Suprapubic skin (tissue), 4 donors: ENCODE data around the gene TEAD1. TPM values are rescaled to one million over a fixed set of nuclear protein-coding genes. Genes with fewer than 3 reads are reported as not detected.
A peak's percentile ranks its signal among the peaks of the same experiment; 100 is the strongest.

Source experiments
- DNase-seq, 2 donors: peaks; one replicate each; pipeline ENCODE4 v3.0.0-alpha.2; 2019; ENCODE audit warnings: low spot score in 2 of 2
- H3K27ac ChIP-seq: fragments of 200-600 bp; sonication (generic); one replicate; pipeline ENCODE4 v1.5.1; 2019
- H3K27me3 ChIP-seq: fragments of 200-600 bp; sonication (generic); one replicate; pipeline ENCODE4 v1.5.1; 2019
- H3K36me3 ChIP-seq: fragments of 200-600 bp; sonication (generic); one replicate; pipeline ENCODE4 v1.5.1; 2019
- H3K4me1 ChIP-seq: fragments of 200-600 bp; sonication (generic); one replicate; pipeline ENCODE4 v1.5.1; 2019
- H3K4me3 ChIP-seq: fragments of 200-600 bp; sonication (generic); one replicate; pipeline ENCODE4 v1.5.1; 2019; ENCODE audit warnings: mild to moderate bottlenecking
- H3K9me3 ChIP-seq: fragments of 200-600 bp; sonication (generic); one replicate; pipeline ENCODE4 v1.5.1; 2019
- CTCF ChIP-seq, 2 donors: fragments of 200-600 bp in 1 of 2; fragments of 450-650 bp in 1 of 2; sonication (generic) in 1 of 2; IDR thresholded peaks; one replicate each; pipeline ENCODE4 v1.5.1; 2016 to 2019; ENCODE audit warnings: antibody characterized with exemption in 2 of 2, mild to moderate bottlenecking in 1 of 2, moderate library complexity in 1 of 2
- EP300 ChIP-seq: sonication (generic); formaldehyde crosslinking; IDR thresholded peaks from one replicate; pipeline ENCODE4 v1.6.1; 2017; ENCODE audit warnings: antibody characterized with exemption
- POLR2A ChIP-seq, 2 donors: fragments of 450-650 bp; IDR thresholded peaks; one replicate each; pipeline ENCODE4 v1.6.1; 2017; ENCODE audit warnings: antibody characterized with exemption in 2 of 2, mild to moderate bottlenecking in 2 of 2, moderate library complexity in 2 of 2
- POLR2AphosphoS5 ChIP-seq, 3 donors: sonication (generic); formaldehyde crosslinking; IDR thresholded peaks; one replicate each; pipeline ENCODE4 v1.6.1; 2017; ENCODE audit warnings: antibody characterized with exemption in 3 of 3
- WGBS: methylation state at CpG from one replicate; pipeline ENCODE4 v1.1.5; 2018; 5-methylcytosine and 5-hydroxymethylcytosine counted together
- total RNA-seq, 4 donors: library from RNA; depleted of rRNA; stranded (reverse); fragments of >200 nt; gene quantifications; one replicate each; pipeline ENCODE4 v1.1.0, GENCODE V29; 2016

The TEAD1 gene
- total RNA-seq, 4 donors from 2014 or later = 60.3 to 84.8 (median 72.4) TPM

GRCh38 chr11:12698048-12698447, 23.8 kb downstream of the TEAD1 start:
- WGBS = 72% methylated on average over 5 of the region's 5 CpGs
- H3K4me1 ChIP-seq = peaks cover 45% of the 10 kb centered on the region
- TF ChIP-seq POLR2A (IDR thresholded peaks at IDR 0.05) = no peak
- TF ChIP-seq POLR2AphosphoS5 (IDR thresholded peaks at IDR 0.05) = no peak
- no peak for TF ChIP-seq CTCF (IDR thresholded peaks at IDR 0.05)
- no peak for TF ChIP-seq EP300

GRCh38 chr11:12701811-12702592, 27.8 kb downstream of the TEAD1 start:
- H3K9me3 ChIP-seq = no peaks in the 10 kb centered on the region
- no peak for DNase-seq
- no peaks in the 10 kb centered on the region for H3K27me3 ChIP-seq
- peaks cover 25% of the 10 kb centered on the region for H3K4me1 ChIP-seq
- WGBS = 87% methylated on average over 11 of the region's 11 CpGs
- TF ChIP-seq POLR2AphosphoS5 (IDR thresholded peaks at IDR 0.05) = no peak
- TF ChIP-seq POLR2A (IDR thresholded peaks at IDR 0.05) = no peak
- no peak for TF ChIP-seq CTCF (IDR thresholded peaks at IDR 0.05)
- TF ChIP-seq EP300 = no peak
- H3K27ac ChIP-seq = no peak overlapping the region
- no peak overlapping the region for H3K4me3 ChIP-seq
- no peaks in the 10 kb centered on the region for H3K36me3 ChIP-seq

More at GRCh38 chr11:12698048-12698447, 23.8 kb downstream of the TEAD1 start:
- Histone ChIP-seq H3K9me3 (no peaks in the 10 kb centered on the region), H3K36me3 (no peaks in the 10 kb centered on the region), H3K4me3 (no peak overlapping the region), H3K27me3 (no peaks in the 10 kb centered on the region), H3K27ac (no peak overlapping the region)
- DNase-seq = no peak

- Histone ChIP-seq H3K4me1 (peaks cover 32% of the 10 kb centered on the region), H3K9me3 (no peaks in the 10 kb centered on the region), H3K36me3 (no peaks in the 10 kb centered on the region), H3K27ac (no peak overlapping the region), H3K4me3 (no peak overlapping the region), H3K27me3 (no peaks in the 10 kb centered on the region)
- TF ChIP-seq POLR2AphosphoS5 (IDR thresholded peaks at IDR 0.05) (no peak), POLR2A (IDR thresholded peaks at IDR 0.05) (no peak)
- 77% methylated on average over 4 of the region's 4 CpGs for WGBS
- no peak for DNase-seq
Measured at GRCh38 chr11:12702999-12703453, 28.8 kb downstream of the TEAD1 start.

- H3K36me3 ChIP-seq = no peaks in the 10 kb centered on the region
- 77% methylated on average over 4 of the region's 4 CpGs for WGBS
- H3K27me3 ChIP-seq = no peaks in the 10 kb centered on the region
- no peak overlapping the region for H3K27ac ChIP-seq
- peaks cover 31% of the 10 kb centered on the region for H3K4me1 ChIP-seq
- H3K4me3 ChIP-seq = no peak overlapping the region
- no peak for TF ChIP-seq EP300
- no peak for TF ChIP-seq POLR2AphosphoS5 (IDR thresholded peaks at IDR 0.05)
- TF ChIP-seq POLR2A (IDR thresholded peaks at IDR 0.05) = no peak
- TF ChIP-seq CTCF (IDR thresholded peaks at IDR 0.05) = no peak
- DNase-seq = no peak
- no peaks in the 10 kb centered on the region for H3K9me3 ChIP-seq
Measured at GRCh38 chr11:12704049-12704448, 29.8 kb downstream of the TEAD1 start.

GRCh38 chr11:12705874-12706273, 31.7 kb downstream of the TEAD1 start:
- no peaks in the 10 kb centered on the region for H3K36me3 ChIP-seq
- 30% methylated on average over 3 of the region's 3 CpGs for WGBS
- H3K27ac ChIP-seq = peak overlapping the region; percentile 25
- TF ChIP-seq CTCF (IDR thresholded peaks at IDR 0.05) (no peak), POLR2A (IDR thresholded peaks at IDR 0.05) (no peak), EP300 (no peak), POLR2AphosphoS5 (IDR thresholded peaks at IDR 0.05) (no peak)
- no peaks in the 10 kb centered on the region for H3K27me3 ChIP-seq
- no peak overlapping the region for H3K4me3 ChIP-seq
- no peaks in the 10 kb centered on the region for H3K9me3 ChIP-seq
- peaks cover 31% of the 10 kb centered on the region for H3K4me1 ChIP-seq
- no peak for DNase-seq
